GM19468 (cell line): ENCODE measurements around the gene HIRA.

ENCODE experiments used
- ATAC-seq: cut with Tn5 transposase; IDR thresholded peaks from one replicate; pipeline ENCODE4 v1.9.1; 2021; ENCODE audit warnings: mild to moderate bottlenecking, moderate library complexity, moderate number of reproducible peaks; ENCODE audit not compliant: unreplicated experiment; ENCODE audit errors: extremely low read depth

The HIRA gene

DNA sequence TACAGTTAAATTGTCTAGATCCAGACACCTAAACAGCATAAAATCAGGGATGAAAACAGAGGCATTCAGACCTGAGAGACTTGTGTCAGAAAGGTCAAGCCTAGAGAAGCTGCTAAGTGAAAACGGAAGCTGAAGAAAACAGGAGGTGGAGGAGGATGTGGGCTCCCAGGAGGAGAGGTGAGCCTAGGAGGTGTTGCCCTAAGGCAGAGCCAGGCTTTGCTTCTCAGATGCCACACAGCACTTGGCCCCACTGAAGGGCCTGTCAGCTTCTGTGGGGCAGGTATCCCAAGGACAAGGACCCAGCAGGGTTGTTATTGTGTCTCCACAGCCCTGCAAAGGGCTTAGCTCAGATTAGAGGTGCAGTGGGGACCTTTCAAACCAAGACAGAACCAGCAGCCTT lies 33.0 kb upstream of the HIRA start:
- no peak for ATAC-seq

DNA sequence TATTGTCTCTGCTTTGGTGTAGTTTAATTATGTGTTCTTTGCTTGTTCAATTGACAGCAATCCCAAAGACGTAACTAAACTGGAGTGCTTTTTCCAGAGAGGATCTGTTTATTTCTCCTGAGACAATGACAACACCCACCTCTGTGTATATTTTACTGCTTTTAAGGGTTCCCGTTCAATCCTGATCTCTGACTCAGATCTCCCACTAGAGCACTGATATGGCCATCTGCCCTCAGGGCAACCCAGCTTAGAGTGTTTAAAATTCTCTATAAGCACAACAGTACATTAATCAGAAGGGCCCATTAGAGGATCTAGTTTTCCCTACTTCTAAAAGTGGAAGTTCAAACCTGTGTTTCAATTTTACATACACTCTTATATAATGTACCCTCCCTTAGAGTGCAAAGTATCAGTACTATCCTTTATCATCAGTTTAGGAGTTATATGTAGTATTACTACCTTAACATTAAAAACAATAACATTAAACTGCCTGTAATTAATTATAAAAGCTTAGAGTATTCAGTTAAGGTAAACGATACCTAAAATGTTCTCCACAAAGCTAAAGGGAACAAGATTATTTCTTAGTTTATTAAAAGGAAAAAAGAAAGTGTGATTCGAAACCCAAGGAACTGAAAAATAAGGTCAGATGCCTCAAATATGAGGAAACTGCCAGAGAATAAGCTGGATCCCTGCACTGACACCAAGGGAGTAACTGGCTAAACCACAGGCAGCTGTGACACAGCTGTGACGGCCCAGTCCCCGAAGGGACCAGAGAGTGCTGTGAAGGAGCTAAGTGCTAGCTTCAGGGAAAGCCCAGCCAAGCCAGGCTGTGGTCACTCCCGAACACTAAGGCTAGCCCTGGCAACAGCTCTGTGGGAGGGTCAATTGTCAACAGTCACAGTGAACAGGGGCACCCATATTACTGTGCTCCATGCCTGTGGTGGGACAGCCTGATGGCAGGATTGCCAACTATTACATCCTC lies 32.2 kb upstream of the HIRA start:
- ATAC-seq = no peak

DNA sequence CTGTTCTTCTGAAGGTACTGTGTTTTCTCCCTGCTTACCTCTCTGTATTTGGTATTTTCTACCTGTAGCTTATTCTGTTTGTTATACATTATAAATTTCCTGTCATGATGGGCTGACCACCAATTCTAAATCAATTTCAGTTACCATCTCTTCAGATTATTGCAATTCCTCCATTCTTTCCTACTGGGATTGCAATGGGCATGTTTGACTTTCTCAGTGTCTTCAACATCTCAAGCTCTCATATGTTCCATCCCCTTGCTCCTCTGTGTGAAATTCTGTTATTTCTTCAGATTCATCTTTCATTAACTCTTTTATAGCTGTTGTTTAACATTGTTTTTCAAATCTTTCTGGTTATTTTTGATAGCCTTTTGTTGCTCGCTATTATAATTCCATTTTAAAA lies 31.5 kb upstream of the HIRA start:
- no peak for ATAC-seq

DNA sequence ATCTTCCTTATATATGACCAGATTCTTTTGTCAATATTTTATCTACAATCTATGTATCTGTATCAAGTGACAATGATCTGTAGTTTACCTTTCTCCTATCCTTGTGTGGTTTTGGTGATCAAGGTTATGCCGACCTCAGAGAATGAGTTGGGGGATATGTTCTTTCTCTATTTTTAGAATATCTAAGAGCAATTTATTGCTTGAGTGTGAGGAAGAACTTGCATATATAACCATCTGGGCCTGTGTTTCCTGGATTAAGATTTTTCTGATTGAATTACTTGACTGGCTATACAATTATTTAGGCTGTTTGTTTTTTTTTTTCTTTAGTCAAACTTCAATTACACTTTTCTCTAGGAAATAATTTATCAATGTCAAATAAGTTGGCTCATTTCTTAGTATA lies 30.0 kb upstream of the HIRA start:
- ATAC-seq = no peak

DNA sequence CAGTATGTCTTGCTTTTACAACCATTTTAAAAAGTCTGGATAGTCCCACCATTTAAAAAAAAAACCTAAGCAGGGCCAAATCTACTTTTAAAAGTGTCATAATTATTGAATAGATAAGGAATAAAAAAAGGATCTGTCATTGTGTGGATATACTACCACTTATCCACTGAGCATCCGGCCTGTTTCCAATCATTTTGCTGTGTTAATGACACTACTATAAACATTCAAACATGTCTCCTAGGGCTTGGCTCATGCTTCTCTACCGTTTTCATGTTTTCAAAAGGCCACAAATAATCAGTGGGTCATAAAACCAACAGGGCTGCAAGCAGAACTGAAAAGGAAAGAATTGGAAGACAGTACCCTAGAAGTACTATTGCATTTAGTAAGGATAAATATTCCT lies 28.5 kb upstream of the HIRA start:
- ATAC-seq = no peak

DNA sequence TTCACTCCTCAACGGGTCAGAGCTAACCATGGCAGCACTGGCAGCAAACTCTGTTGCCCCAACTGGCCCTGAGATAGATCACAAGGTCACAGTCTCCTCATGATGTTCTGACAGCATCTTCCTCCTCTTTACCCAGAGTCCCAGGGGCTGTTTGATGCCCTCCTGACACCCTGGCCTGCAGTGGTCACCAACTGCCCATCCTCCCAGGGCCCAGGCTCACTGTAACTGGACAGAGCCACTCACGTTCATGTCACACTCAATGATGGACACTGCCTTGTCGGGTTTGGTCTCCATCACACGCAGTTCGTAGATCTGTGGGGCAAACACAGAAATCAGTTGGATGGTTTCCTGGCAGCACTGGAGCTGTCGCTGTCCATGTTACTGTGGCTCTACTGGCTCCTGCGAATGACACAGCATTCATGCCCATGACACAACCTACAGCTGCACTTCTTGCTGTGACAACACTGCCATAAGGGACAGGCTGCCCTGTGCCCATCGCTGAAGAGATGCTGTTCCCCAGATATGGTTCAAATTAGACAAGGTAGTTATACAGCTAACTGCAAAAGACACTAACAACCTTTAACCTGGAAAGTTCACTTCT lies 26.4 kb upstream of the HIRA start:
- ATAC-seq = no peak

DNA sequence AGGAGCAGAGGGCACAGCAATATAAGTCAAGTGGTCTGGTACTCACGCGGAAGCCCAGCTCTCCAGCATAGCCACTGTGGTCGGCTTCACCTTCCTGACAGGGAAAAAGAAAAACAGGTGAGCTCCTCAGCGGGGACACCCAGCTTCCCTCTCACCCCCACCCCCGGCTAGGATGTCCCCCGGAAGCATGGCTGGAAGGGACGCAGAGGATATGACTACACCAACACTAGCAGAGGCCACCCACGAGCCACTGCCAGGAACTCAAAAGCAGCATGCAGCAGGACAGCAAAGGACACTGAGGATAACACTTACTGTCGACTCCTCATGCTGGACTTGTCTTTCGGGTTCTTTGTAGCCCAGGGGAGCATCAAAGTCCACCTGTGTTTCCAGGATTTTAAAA lies 25.0 kb upstream of the HIRA start:
- ATAC-seq = no peak

DNA sequence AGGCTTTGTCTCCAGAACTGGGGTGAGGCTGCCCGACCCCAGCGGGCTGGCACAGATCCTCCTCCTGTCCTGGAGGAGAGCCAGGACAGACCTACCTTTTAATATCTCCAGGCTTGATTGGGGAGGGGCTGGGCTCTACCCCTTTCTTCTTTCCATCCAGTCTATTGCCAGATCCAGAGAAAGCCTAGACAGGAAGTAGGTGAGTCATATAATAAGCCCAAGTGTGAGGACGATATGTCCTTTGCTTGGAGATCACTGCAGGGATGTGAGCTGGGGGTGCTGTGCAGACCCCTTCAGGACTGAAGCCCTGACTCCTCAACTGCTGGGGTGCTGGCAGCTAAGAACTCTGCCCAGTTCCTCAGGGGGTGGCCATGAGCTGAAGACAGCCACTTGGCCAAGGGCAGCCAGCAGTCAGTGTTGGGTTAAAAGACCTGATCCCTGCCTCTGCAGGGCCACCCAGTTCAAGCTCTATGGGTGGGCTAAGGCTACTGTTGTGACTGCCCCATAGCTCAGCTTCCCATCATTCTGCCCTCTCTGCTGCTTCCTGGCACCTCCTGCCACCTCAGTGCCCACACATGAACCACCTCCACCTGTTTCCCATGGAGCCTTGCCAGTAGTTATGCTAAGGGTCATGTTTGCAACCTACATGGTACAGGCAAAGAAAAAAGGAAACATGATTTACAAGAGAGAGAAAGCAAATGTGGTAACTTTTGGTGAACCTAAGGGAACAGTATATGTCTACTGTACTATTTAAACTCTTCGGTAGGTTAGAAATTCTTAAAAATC lies 24.2 kb upstream of the HIRA start:
- ATAC-seq = no peak

DNA sequence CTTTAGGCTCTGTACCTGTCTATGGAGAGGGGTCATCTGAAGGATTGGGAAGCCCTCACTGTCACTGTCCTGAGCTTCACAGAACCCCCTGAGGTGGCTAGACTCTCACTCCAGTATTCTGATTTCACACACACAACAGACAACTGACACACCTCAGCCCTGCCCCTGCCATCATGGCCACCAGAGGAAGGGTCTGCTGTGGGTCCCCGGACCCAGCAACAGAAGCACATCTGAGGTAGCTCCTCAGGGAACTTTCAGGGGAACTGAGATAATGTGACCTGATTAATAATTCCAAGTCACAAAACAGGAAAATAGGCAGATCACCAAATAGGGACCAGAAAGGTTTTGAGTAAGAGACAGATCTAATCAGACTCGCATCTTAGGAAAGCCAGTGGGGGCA lies 23.5 kb upstream of the HIRA start:
- ATAC-seq = no peak

DNA sequence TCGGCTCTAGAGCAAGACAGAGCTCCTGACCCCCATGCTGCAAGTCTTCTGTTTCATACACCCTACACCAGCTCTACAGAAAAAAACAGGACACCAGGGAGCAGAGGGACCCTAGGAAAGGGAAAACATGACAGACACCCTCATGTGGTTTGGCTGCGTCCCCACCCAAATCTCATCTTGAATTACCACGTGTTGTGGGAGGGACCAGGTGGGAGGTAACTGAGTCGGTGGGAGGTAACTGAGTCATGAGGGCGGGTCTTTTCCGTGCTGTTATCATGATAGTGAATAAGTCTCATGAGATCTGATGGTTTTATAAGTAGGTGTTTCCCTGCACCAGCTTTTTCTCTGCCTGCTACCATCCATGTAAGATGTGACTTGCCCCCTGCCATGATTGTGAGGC lies 22.6 kb upstream of the HIRA start:
- ATAC-seq = no peak

DNA sequence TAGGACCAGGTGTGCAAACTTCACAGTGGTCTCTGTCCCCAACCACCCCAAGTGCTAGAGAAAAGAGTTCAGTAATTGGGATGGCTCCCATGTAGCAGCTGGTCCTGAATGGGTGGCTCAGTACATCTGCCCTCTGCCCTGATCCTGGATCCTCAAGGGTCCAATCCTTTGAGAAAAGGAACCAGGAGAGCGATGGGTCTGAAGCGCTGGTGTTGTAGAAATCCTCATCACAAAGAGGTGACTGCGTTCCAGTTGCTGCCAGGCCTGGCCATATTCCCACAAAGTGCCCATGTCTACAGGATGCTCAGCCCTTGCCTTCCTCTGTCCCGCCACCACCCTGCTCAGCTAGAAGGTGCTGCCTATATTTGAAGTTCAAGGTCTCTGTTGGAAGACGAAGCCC lies 22.2 kb upstream of the HIRA start:
- no peak for ATAC-seq

DNA sequence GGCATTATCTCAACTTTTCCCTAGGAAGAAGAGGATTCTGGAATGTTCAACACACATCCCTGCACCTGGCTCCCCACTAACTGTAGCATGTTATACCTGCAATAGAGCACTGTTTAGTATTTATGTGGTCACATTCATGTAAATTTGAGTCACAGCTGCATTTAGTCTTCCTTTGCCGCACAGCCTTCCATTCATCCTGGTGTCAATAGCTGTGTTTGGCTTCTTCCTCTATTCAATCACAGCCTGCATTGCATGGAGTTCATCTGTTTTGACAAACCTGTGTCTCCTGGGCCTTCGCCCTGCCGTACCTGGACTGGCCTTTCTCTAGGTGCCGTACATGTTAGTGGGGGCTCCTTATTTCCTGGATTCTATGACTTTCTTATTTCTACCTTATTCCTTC lies 20.0 kb upstream of the HIRA start:
- ATAC-seq = no peak

DNA sequence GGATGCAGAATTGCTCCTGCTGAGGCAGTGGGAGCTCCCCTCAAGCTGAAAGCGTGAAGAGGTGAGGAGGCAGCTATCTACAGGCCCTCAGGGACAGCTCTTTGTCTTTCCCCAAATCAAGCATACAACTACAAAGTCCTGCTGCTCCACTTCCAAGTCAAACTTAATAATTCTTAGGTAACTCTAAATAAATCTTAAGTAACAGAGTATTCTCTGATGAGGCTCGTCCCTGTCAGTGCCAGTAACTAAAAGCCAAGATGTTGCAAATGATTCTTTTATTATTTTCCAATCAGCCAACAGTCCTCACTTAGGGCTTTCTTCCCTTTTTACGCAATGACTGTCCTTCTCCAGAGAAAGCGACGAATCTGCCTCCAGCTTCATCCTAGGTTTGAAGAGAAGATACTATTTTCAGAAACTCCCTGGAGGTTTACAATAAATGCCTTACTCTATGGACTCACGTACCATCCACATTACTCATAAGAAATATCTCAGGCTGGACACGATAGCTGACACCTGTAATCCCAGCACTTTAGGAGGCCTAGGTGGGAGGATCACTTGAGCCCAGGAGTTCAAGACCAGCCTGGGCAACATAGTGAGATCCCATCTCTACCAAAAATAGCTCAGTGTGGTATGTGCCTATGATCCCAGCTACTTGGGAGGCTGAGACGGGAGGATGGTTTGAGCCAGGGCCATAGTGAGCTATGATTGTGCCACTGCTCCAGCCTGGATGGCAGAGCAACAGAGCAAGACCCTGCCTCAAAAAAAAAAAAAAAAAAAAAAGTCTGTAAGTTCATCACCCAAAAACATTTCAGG lies 19.0 kb upstream of the HIRA start:
- ATAC-seq = no peak

DNA sequence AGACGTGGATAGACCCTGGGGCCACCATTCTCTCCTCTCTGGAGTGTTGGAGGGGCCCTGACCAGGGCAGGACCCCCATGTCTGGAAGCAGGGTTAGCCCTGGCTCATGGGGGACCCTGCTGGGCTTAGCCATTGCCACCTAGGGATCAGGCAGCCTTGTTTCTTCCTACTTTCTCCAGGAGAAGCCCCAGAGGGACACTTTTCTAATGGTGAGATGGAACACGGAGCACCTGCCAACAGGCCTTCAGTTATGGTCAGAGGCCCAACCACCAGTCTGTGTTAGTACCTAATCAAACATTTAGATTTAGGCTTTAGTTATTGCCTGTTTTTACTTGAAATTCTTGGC lies 17.9 kb upstream of the HIRA start:
- no peak for ATAC-seq

DNA sequence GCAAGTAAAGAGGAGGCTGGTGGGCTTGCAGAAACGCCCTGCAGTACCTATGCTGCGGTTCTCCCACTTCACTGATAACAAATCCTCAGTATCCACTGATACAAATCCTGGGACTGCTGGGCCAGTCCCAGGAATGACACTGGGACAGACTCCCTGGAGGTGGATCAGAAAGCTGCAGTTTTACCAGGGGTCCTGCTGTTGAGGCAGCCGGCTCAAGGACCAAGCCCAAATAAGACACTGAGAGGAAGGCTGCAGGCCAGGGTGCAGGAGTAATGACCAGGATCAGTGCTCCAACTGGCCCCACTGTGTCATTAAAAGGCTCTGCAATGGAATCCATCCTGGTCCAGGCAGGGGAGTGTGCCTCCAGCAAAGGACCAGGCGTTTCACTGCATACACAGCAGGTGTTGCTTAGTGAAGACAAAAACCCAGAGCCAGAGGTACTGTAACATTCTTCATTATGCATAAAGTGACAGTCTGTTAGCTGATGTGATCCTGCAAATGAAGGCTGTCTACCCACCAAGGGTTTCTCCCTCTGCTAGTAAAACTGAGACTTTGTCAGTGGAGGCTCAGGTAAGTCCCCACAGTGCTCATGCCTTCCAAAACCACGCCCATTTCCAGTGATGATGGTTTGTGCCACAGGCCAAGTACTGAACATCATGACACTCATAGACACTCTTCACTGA lies 17.3 kb upstream of the HIRA start:
- no peak for ATAC-seq

DNA sequence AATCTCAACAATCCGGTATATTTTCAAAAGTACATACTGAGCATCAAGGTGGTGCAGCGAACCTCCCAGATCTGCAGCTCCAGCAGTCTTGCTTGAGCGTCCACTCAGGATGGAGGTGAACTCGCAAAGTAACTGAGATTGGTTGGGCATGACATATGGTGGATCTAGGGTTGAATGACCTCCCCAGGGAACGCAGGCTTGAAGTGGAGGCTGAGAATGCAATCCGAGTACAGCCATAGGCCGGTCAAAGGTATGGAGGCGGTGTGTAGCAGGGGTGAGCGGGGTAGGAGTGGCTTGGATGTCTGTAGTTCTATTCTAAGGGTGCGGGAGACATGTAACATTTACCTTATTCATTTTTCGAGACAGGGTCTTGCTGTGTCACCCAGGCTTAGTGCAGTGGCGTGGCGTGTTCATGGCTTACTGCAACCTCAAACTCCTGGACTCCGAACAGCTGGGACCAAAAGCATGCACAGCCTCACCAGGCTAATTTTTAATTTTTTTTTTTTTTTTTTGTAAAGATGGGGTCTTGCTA lies 16.6 kb upstream of the HIRA start:
- ATAC-seq = peak; percentile 4

DNA sequence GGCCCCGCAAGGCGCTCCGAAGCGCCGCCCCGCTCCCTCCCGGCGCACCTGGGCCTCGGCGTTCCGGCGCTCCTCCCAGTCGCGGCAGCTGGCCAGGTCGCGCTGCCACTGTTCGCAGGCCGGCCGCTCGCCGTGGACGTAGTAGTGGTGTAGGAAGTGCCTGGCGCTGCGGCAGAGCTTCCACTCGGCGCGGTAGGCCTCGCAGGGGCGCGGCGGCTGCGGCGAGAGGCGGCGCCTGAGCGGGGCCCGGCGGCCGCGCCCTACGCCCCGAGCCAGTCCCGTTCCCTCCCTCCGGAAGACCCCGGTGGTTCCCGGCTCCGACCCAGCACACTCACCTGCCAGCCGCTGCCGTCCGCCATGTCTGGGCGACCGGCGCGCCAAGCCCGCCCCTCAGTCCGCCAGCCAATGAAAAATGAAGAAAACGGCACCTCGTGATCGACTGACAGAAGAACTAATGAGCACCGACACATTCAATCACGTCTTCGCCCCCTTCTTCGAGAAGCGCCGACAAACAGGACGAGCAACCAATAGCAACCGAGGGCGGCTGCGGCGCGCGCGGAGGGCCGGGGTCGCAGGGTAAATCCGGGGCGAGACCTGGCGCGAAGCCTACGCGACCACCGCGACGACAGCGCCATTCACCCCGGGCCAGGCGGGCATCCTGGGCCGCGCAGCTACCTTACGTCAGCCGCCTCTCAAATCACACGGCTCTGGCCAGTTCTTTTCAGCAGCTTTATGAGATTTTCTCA lies 16.0 kb upstream of the HIRA start, which contains the start of gene C22orf39:
Gene C22orf39 (minus strand): TSS at position 382 of the 746 bp plus-strand sequence. CDS start 23 bp downstream, at position 359.
- ATAC-seq = peak; percentile 51

DNA sequence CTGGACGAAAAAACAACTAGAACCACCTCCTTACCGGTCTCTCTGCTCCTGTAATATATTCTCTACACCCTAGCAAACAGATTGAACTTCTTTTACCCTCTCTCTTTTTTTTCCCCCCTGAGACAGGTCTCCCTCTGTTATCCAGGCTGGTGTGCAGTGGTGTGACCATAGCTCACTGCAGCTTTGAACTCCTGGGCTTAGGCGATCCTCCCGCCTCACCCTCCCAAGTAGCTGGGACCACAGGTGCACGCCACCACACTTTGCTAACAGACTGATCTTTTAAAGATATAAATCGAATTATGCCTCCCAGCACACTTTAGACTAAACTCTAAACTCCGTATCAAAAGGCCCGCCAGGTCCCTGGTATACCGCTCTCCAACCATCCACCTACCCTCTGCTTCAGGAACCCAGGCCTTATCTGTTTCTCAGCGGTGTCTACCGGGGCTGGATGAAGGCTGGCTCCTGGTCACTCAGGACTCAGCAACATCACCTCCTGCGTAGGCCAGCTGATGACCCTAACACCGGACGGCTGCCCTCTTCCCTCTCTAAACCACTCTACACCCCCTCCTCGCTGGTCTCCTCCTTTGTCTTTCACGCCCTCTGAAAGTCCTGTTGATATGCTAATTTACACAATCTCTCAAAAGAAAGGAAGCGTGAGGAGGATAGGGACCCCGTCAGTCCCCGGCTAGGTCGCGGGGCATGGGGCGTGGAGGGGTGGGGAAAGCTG lies 15.2 kb upstream of the HIRA start:
- ATAC-seq = no peak
